Smooth muscle cell (in vitro differentiated cells): ENCODE data around the gene ACAA1. TPM values are rescaled to one million over a fixed set of nuclear protein-coding genes. Genes with fewer than 3 reads are reported as not detected.

Experiments
- DNase-seq: peaks from one replicate; lab custom pipeline; 2025; ENCODE audit not compliant: unreplicated experiment; lab: John Stamatoyannopoulos, UW
- H2AFZ ChIP-seq: fragments of 200-600 bp; sonication (generic); 2 replicates; pipeline ENCODE4 v1.6.0; 2016; ENCODE audit warnings: antibody characterized with exemption, low read depth, mild to moderate bottlenecking
- H3F3A ChIP-seq: fragments of 200-600 bp; sonication (generic); 2 replicates; pipeline ENCODE4 v1.6.0; 2017; ENCODE audit warnings: antibody characterized with exemption, low read depth
- H3K27ac ChIP-seq: fragments of 200-600 bp; sonication (generic); 2 replicates; pipeline ENCODE4 v1.5.1; 2016; ENCODE audit warnings: low read depth, mild to moderate bottlenecking
- H3K27me3 ChIP-seq: fragments of 200-600 bp; sonication (generic); 2 replicates; pipeline ENCODE4 v1.6.1; 2016; ENCODE audit warnings: low read depth, mild to moderate bottlenecking
- H3K36me3 ChIP-seq: fragments of 200-600 bp; sonication (generic); 2 replicates; pipeline ENCODE4 v1.5.1; 2016; ENCODE audit warnings: low read depth
- H3K4me1 ChIP-seq: fragments of 200-600 bp; sonication (generic); 2 replicates; pipeline ENCODE4 v1.5.1; 2016; ENCODE audit warnings: low read depth
- H3K4me2 ChIP-seq: fragments of 200-600 bp; sonication (generic); 2 replicates; pipeline ENCODE4 v1.6.0; 2016; ENCODE audit warnings: mild to moderate bottlenecking
- H3K4me3 ChIP-seq: fragments of 200-600 bp; sonication (generic); 2 replicates; pipeline ENCODE4 v1.5.1; 2016; ENCODE audit warnings: mild to moderate bottlenecking
- H3K79me2 ChIP-seq: fragments of 200-600 bp; sonication (generic); 2 replicates; pipeline ENCODE4 v1.6.0; 2016; ENCODE audit warnings: low read depth, mild to moderate bottlenecking
- H3K9ac ChIP-seq: fragments of 200-600 bp; sonication (generic); 2 replicates; pipeline ENCODE4 v1.6.0; 2016; ENCODE audit warnings: low read depth
- H3K9me3 ChIP-seq: fragments of 200-600 bp; sonication (generic); replicated peaks from 2 replicates; pipeline ENCODE4 v1.5.1; 2016; ENCODE audit warnings: low read depth
- H4K20me1 ChIP-seq: fragments of 200-600 bp; sonication (generic); 2 replicates; pipeline ENCODE4 v1.6.0; 2016; ENCODE audit warnings: low read depth
- CTCF ChIP-seq: fragments of 200-600 bp; sonication (generic); IDR thresholded peaks from 2 replicates; pipeline ENCODE4 v1.5.1; 2017; ENCODE audit warnings: borderline replicate concordance, mild to moderate bottlenecking, antibody characterized with exemption; ENCODE audit not compliant: insufficient read depth, poor library complexity, severe bottlenecking
- WGBS: methylation state at CpG from one replicate; pipeline ENCODE4 v1.1.7; 2016; ENCODE audit warnings: low lambda C conversion rate; 5-methylcytosine and 5-hydroxymethylcytosine counted together
- polyA plus RNA-seq: library from polyadenylated mRNA; unstranded; fragments of >200 nt; fragmentation: Nextera tagmentation; extraction: Ambion mirVana; gene quantifications from 2 replicates; pipeline ENCODE4 v1.2.1, GENCODE V29; 2016
- total RNA-seq: library from RNA; depleted of rRNA; stranded (reverse); fragments of >200 nt; gene quantifications from 2 replicates; pipeline ENCODE4 v1.2.3, GENCODE V29; 2014

ACAA1 gene
- total and polyA plus RNA-seq, 2 experiments from 2014 or later, result 22.7 to 41.8 TPM

- H3K27ac ChIP-seq, result no peak overlapping the region
- H3K9me3 ChIP-seq, result no peaks in the 10 kb centered on the region
- no peak overlapping the region for H3K4me3 ChIP-seq
- no peaks in the 10 kb centered on the region for H3K27me3 ChIP-seq
- peaks cover 3% of the 10 kb centered on the region for H4K20me1 ChIP-seq
- H3K4me1 ChIP-seq, result no peaks in the 10 kb centered on the region
- 94% methylated on average over 13 of the region's 13 CpGs for WGBS
- H3K9ac ChIP-seq, result no peak overlapping the region
- H3F3A ChIP-seq, result no peaks in the 10 kb centered on the region
- no peak for DNase-seq
- H2AFZ ChIP-seq, result no peak overlapping the region
- no peaks in the 10 kb centered on the region for H3K36me3 ChIP-seq
- H3K4me2 ChIP-seq, result no peak overlapping the region
- no peaks in the 10 kb centered on the region for H3K79me2 ChIP-seq
- no peak for TF ChIP-seq CTCF
Observed at GRCh38 chr3:38118421-38119247, 18.3 kb downstream of the ACAA1 start.

- no peaks in the 10 kb centered on the region for H3F3A ChIP-seq
- no peak overlapping the region for H3K27ac ChIP-seq
- no peak for DNase-seq
- H3K4me1 ChIP-seq, result no peaks in the 10 kb centered on the region
- no peak overlapping the region for H3K4me3 ChIP-seq
- TF ChIP-seq CTCF, result peak; percentile 61
- no peaks in the 10 kb centered on the region for H3K9me3 ChIP-seq
- no peak overlapping the region for H2AFZ ChIP-seq
- H3K4me2 ChIP-seq, result no peak overlapping the region
- H4K20me1 ChIP-seq, result no peaks in the 10 kb centered on the region
- H3K36me3 ChIP-seq, result no peaks in the 10 kb centered on the region
- no peaks in the 10 kb centered on the region for H3K79me2 ChIP-seq
- no peaks in the 10 kb centered on the region for H3K27me3 ChIP-seq
- no peak overlapping the region for H3K9ac ChIP-seq
- WGBS, result 72% methylated on average over 11 of the region's 11 CpGs
Observed at GRCh38 chr3:38117748-38118420, 19.0 kb downstream of the ACAA1 start.

- TF ChIP-seq CTCF, result no peak
- Histone ChIP-seq H3K27ac (no peak overlapping the region), H2AFZ (no peak overlapping the region), H3K4me1 (no peaks in the 10 kb centered on the region), H3K9me3 (no peaks in the 10 kb centered on the region), H3K9ac (no peak overlapping the region), H4K20me1 (no peaks in the 10 kb centered on the region), H3K4me3 (no peak overlapping the region), H3F3A (no peaks in the 10 kb centered on the region), H3K4me2 (no peak overlapping the region), H3K36me3 (no peaks in the 10 kb centered on the region), H3K27me3 (no peaks in the 10 kb centered on the region), H3K79me2 (no peaks in the 10 kb centered on the region)
- WGBS, result 98% methylated on average over 10 of the region's 10 CpGs
- DNase-seq, result no peak
Observed at GRCh38 chr3:38117163-38117716, 19.7 kb downstream of the ACAA1 start.
